K562 (cell line): ENCODE results near the gene OPA3. TPM values are rescaled to one million over a fixed set of nuclear protein-coding genes. Genes with fewer than 3 reads are reported as not detected.
A peak's percentile ranks its signal among the peaks of the same experiment; 100 is the strongest.

ENCODE experiments used
- ATAC-seq: fragments of 200-7000 bp; cut with Tn5 transposase; 3 replicates; pipeline ENCODE4 v1.9.1; 2020; ENCODE audit warnings: moderate library complexity
- BruUV-seq: library from RNA; stranded (reverse); fragments of 400-500 nt; replicated peaks from 2 replicates; lab custom pipeline; 2021; lab: Mats Ljungman, UMichigan
- CTCF ChIA-PET: fragments of 300-600 bp; formaldehyde crosslinking; extraction: SDS; loops from one replicate; lab custom pipeline; 2021; ENCODE audit warnings: low intra/inter-chr PET ratio; lab: Yijun Ruan, JAX
- POLR2A ChIA-PET: fragments of 300-600, 350-650 bp; sonication (Branson Sonifier 250); formaldehyde crosslinking; extraction: SDS; loops from one replicate; lab custom pipeline; 2021; ENCODE audit warnings: antibody characterized with exemption, inconsistent platforms; lab: Yijun Ruan, JAX
- DNase-seq, 4 experiments: peaks; one replicate each; pipeline versions ENCODE4 v3.0.0 to v3.0.0-alpha.2; 2011 to 2018; ENCODE audit warnings: low spot score in 3 of 4, mixed read lengths in 3 of 4; ENCODE audit errors: extremely low read depth in 1 of 4
- FAIRE-seq: peaks from 2 replicates; lab custom pipeline; 2011; peaks lifted over from hg19 to GRCh38; lab: Jason Lieb, UNC
- H2AFZ ChIP-seq: 2 replicates; pipeline ENCODE4 v1.6.0; 2011; ENCODE audit warnings: low read depth, low read length, control low read depth, inconsistent platforms
- H3K27ac ChIP-seq: fragments of 200-600 bp; 3 replicates; pipeline ENCODE4 v1.8.0; 2011; ENCODE audit warnings: low read depth, mild to moderate bottlenecking, control low read depth, inconsistent platforms, low read length, moderate library complexity, mixed read lengths; ENCODE audit errors: extremely low read depth
- H3K27me3 ChIP-seq, 2 experiments: fragments of 300-600 bp in 1 of 2; 2 replicates in 1 of 2; 3 replicates in 1 of 2; pipeline versions ENCODE4 v1.6.0 to v1.8.0; 2011; ENCODE audit warnings: inconsistent platforms in 2 of 2, low read length in 2 of 2, mild to moderate bottlenecking in 1 of 2, mixed read lengths in 1 of 2, moderate library complexity in 1 of 2; ENCODE audit not compliant: control insufficient read depth in 2 of 2, insufficient read depth in 2 of 2
- H3K36me3 ChIP-seq: fragments of 300-600 bp; 3 replicates; pipeline ENCODE4 v1.8.0; 2011; ENCODE audit warnings: mild to moderate bottlenecking, low read length, inconsistent platforms; ENCODE audit not compliant: control insufficient read depth, insufficient read depth
- H3K4me1 ChIP-seq, 2 experiments: fragments of 200-600 bp in 1 of 2; replicated peaks in 1 of 2; 2 replicates in 1 of 2; 3 replicates in 1 of 2; pipeline versions ENCODE4 v1.5.1 to v1.8.0; 2011; ENCODE audit warnings: inconsistent platforms in 2 of 2, low read length in 2 of 2, mild to moderate bottlenecking in 1 of 2, mixed read lengths in 1 of 2, moderate library complexity in 1 of 2; ENCODE audit not compliant: control insufficient read depth in 2 of 2, insufficient read depth in 2 of 2
- H3K4me2 ChIP-seq: 2 replicates; pipeline ENCODE4 v1.6.1; 2011; ENCODE audit warnings: low read length, control low read depth, inconsistent platforms, mixed read lengths; ENCODE audit not compliant: insufficient read depth
- H3K4me3 ChIP-seq: fragments of 200-600 bp; sonication (generic), shearing (Covaris generic); 2 replicates; pipeline ENCODE4 v1.5.1; 2016; ENCODE audit warnings: control low read depth, inconsistent platforms
- H3K79me2 ChIP-seq: fragments of 200-600 bp; 3 replicates; pipeline ENCODE4 v1.8.0; 2011; ENCODE audit warnings: low read length, inconsistent platforms; ENCODE audit not compliant: control insufficient read depth, insufficient read depth
- H3K9ac ChIP-seq, 2 experiments: 2 replicates each; pipeline versions ENCODE4 v1.6.0 to v1.6.1; 2011; ENCODE audit warnings: low read depth in 2 of 2, low read length in 2 of 2, control low read depth in 1 of 2, inconsistent platforms in 1 of 2, mild to moderate bottlenecking in 1 of 2, mixed read lengths in 1 of 2; ENCODE audit not compliant: insufficient read depth in 1 of 2
- H3K9me1 ChIP-seq: one replicate; pipeline ENCODE4 v1.6.0; 2011; ENCODE audit warnings: inconsistent platforms, mild to moderate bottlenecking, low read length, moderate library complexity; ENCODE audit not compliant: control insufficient read depth, insufficient read depth
- H3K9me3 ChIP-seq: replicated peaks from 2 replicates; pipeline ENCODE4 v1.5.1; 2011; ENCODE audit warnings: low read depth, low read length, inconsistent platforms; ENCODE audit not compliant: control insufficient read depth, insufficient read depth
- H4K20me1 ChIP-seq: replicated peaks from 2 replicates; pipeline ENCODE4 v1.6.1; 2011; ENCODE audit warnings: low read length, inconsistent platforms, mixed read lengths; ENCODE audit not compliant: control insufficient read depth, insufficient read depth
- ATF7 ChIP-seq: fragments of 450-650 bp; IDR thresholded peaks from 2 replicates; pipeline ENCODE4 v1.7.1; 2014; ENCODE audit warnings: mild to moderate bottlenecking, moderate library complexity
- FOXP1 ChIP-seq: sonication (generic); formaldehyde crosslinking; IDR thresholded peaks from 2 replicates; pipeline ENCODE4 v1.8.0; 2022; ENCODE audit warnings: mild to moderate bottlenecking, missing genetic modification reagents
- POLR2G ChIP-seq: fragments of 200-400 bp; formaldehyde crosslinking; IDR thresholded peaks from 2 replicates; pipeline ENCODE4 v1.6.1; 2017; ENCODE audit warnings: low read depth, mild to moderate bottlenecking, antibody characterized with exemption, low read length, moderate library complexity
- RBFOX2 ChIP-seq: fragments of 200-400 bp; formaldehyde crosslinking; IDR thresholded peaks from 2 replicates; pipeline ENCODE4 v1.6.1; 2017; ENCODE audit warnings: low read depth, mild to moderate bottlenecking, low read length, moderate library complexity
- RBM22 ChIP-seq: fragments of 200-400 bp; formaldehyde crosslinking; IDR thresholded peaks from 2 replicates; pipeline ENCODE4 v1.6.1; 2018; ENCODE audit warnings: low read length, low read depth; ENCODE audit not compliant: poor library complexity, severe bottlenecking
- SUPT5H ChIP-seq: fragments of 450-650 bp; IDR thresholded peaks from 2 replicates; pipeline ENCODE4 v1.6.1; 2016
- YY1 ChIP-seq, 3 experiments: IDR thresholded peaks; 2 replicates each; pipeline ENCODE4 v1.6.1; 2011; ENCODE audit warnings: low read length in 2 of 3, mild to moderate bottlenecking in 2 of 3, moderate library complexity in 2 of 3, borderline replicate concordance in 1 of 3, control low read depth in 1 of 3, low read depth in 1 of 3; ENCODE audit not compliant: insufficient read depth in 3 of 3, insufficient replicate concordance in 2 of 3, control insufficient read depth in 1 of 3, insufficient read length in 1 of 3; ENCODE audit errors: extremely low read depth in 1 of 3
- ZBTB2 ChIP-seq: fragments of 450-650 bp; IDR thresholded peaks from 2 replicates; pipeline ENCODE4 v1.6.1; 2016; ENCODE audit warnings: antibody characterized with exemption
- ZFX ChIP-seq: sonication (generic); formaldehyde crosslinking; IDR thresholded peaks from 2 replicates; pipeline ENCODE4 v1.8.0; 2022; ENCODE audit warnings: mild to moderate bottlenecking, missing genetic modification reagents, moderate library complexity
- WGBS: fragments of 100-300 bp; shearing (Covaris generic); methylation state at CpG from one replicate; pipeline ENCODE4 v1.1.6; 2016; ENCODE audit warnings: low coverage, mixed read lengths; ENCODE audit not compliant: insufficient coverage; ENCODE audit errors: missing lambda C conversion rate; 5-methylcytosine and 5-hydroxymethylcytosine counted together
- in situ Hi-C: fragments of 300-500 bp; cut with MboI; formaldehyde crosslinking; loops from 4 replicates; pipeline ENCODE4 v1.15.0; 2018; ENCODE audit warnings: inconsistent platforms, mixed read lengths
- intact Hi-C: fragments of 100-400 bp; cut with micrococcal nuclease; formaldehyde crosslinking; loops from 2 replicates; pipeline ENCODE4 v1.14.2; 2022
- polyA plus RNA-seq, 8 experiments: library from polyadenylated mRNA; depleted of rRNA in 4 of 8; stranded (reverse) in 5 of 8; unstranded in 3 of 8; fragments of >200 nt; fragmentation: Nextera tagmentation in 2 of 8; fragmentation: Illumina TruSeq in 1 of 8; extraction: Ambion mirVana in 2 of 8; extraction: Trizol in 1 of 8; gene quantifications; 2 replicates each; pipeline versions ENCODE4 v1.2.1 to v1.2.3, GENCODE V29; 2011 to 2014; ENCODE audit warnings: inconsistent platforms in 1 of 8, missing spikeins in 1 of 8
- total RNA-seq, 7 experiments: library from RNA; depleted of rRNA in 6 of 7; stranded (reverse); fragments of >200 nt in 6 of 7; fragmentation: Illumina TruSeq in 2 of 7; extraction: Trizol in 2 of 7; gene quantifications; 2 replicates each; pipeline versions ENCODE4 v1.2.1 to v1.2.3, GENCODE V29; 2011 to 2021; ENCODE audit warnings: low replicate concordance in 1 of 7
- TF ChIP-seq, protein P1 (sequence below): fragments of 450-650 bp; formaldehyde crosslinking; IDR thresholded peaks from 2 replicates; pipeline ENCODE4 v1.4.0; 2020; ENCODE audit warnings: mild to moderate bottlenecking, moderate library complexity

Gene OPA3
- total and polyA plus RNA-seq, 9 of the 15 experiments (the other 6 are each of a cell fraction or from before 2014, with no cell fraction given) = 1.4 to 18.8 (median 9.0) TPM

GRCh38 chr19:45621389-45621788 is 36.8 kb upstream of the OPA3 start:
- in situ Hi-C loops = no loop called here
- intact Hi-C loops = no loop called here
- Histone ChIP-seq H3K4me2 (no peak overlapping the region), H3K9me1 (no peaks in the 10 kb centered on the region), H3K36me3 (peaks cover 64% of the 10 kb centered on the region; the same call in 2 of the 3 replicates), H3K27me3 (no peaks in the 10 kb centered on the region), H2AFZ (no peak overlapping the region), H3K4me1 (peaks cover 3 to 12% of the 10 kb centered on the region in 2 experiments; a peak in 3 of 5 replicates), H4K20me1 (no peaks in the 10 kb centered on the region), H3K79me2 (peaks cover 5% of the 10 kb centered on the region; the same call in 2 of the 3 replicates), H3K4me3 (no peak overlapping the region), H3K27ac (no peak overlapping the region), H3K9me3 (no peaks in the 10 kb centered on the region), H3K9ac (0 out of 4 replicates have a peak overlapping the region, but pooled peaks of 1 of the 2 experiments have one; percentile 52)
- no peak for DNase-seq
- TF ChIP-seq ATF7 = no peak
- peak; percentile 41; the same call in 1 of the 2 replicates for TF ChIP-seq RBFOX2
- 0 out of 2 replicates have a peak, but pooled peaks have one; percentile 28 for TF ChIP-seq POLR2G
- no peak for FAIRE-seq
- ATAC-seq = no peak
- ChIA-PET POLR2A (interaction anchor here (3.8 kb wide), 1 partner anchor 12 kb away, joined by 19 read pairs; no protein-coding TSS in a partner anchor), CTCF (no interaction called here)
- WGBS = 94% methylated on average over 14 of the region's 17 CpGs
- no TSS peak for BruUV-seq

GRCh38 chr19:45616704-45617017 is 32.1 kb upstream of the OPA3 start:
- in situ Hi-C loops (no loop called here), intact Hi-C loops (no loop called here)
- H3K27ac ChIP-seq = peak overlapping the region; percentile 81
- H3K36me3 ChIP-seq = peaks cover 78% of the 10 kb centered on the region; the same call in 2 of the 3 replicates
- H3K4me2 ChIP-seq = peak overlapping the region; percentile 71
- FAIRE-seq (peak; percentile 42), DNase-seq (peak in 1 of 4 experiments; percentile 40), ATAC-seq (peak; percentile 21)
- H3K27me3 ChIP-seq = no peaks in the 10 kb centered on the region
- WGBS = 54% methylated on average over 6 of the region's 10 CpGs
- peak overlapping the region; percentile 74 to 94 for H3K9ac ChIP-seq
- CTCF ChIA-PET = interaction anchor here (1.3 kb wide), 1 partner anchor 9 kb away, joined by 6 read pairs; no protein-coding TSS in a partner anchor
- peak overlapping the region; percentile 75 for H2AFZ ChIP-seq
- H3K4me1 ChIP-seq = peaks cover 11 to 24% of the 10 kb centered on the region in 2 experiments
- peak overlapping the region; percentile 33 for H3K4me3 ChIP-seq
- no peaks in the 10 kb centered on the region for H3K9me1 ChIP-seq
- peaks cover 7% of the 10 kb centered on the region; the same call in 2 of the 3 replicates for H3K79me2 ChIP-seq
- no TSS peak for BruUV-seq
- no peaks in the 10 kb centered on the region for H3K9me3 ChIP-seq
- POLR2A ChIA-PET = interaction anchor here (0.6 to 3.6 kb wide), 14 partner anchors 11 to 186 kb away, joined by 3 to 35 read pairs (median 4); partner anchors contain the start of gene RTN2
- no peaks in the 10 kb centered on the region for H4K20me1 ChIP-seq
- TF ChIP-seq, protein P1, sequence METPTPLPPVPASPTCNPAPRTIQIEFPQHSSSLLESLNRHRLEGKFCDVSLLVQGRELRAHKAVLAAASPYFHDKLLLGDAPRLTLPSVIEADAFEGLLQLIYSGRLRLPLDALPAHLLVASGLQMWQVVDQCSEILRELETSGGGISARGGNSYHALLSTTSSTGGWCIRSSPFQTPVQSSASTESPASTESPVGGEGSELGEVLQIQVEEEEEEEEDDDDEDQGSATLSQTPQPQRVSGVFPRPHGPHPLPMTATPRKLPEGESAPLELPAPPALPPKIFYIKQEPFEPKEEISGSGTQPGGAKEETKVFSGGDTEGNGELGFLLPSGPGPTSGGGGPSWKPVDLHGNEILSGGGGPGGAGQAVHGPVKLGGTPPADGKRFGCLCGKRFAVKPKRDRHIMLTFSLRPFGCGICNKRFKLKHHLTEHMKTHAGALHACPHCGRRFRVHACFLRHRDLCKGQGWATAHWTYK (CRISPR knock-in tag) = no peak
- peak; percentile 51; the same call in 1 of the 2 replicates for TF ChIP-seq ZFX
- TF ChIP-seq ZBTB2 = 0 out of 2 replicates have a peak, but pooled peaks have one; percentile 32
- TF ChIP-seq FOXP1 (CRISPR knock-in tag) = peak; percentile 9; the same call in 1 of the 2 replicates
- peak; percentile 47 to 87 (median 78) for TF ChIP-seq YY1 (IDR thresholded peaks at IDR 0.05; ENCODE audit: borderline replicate concordance in 1 of 3, control insufficient read depth in 1 of 3, extremely low read depth in 1 of 3, insufficient read depth in 3 of 3, insufficient read length in 1 of 3, insufficient replicate concordance in 2 of 3, low read depth in 1 of 3, low read length in 2 of 3)
- 0 out of 2 replicates have a peak, but pooled peaks have one; percentile 2 for TF ChIP-seq SUPT5H
- TF ChIP-seq RBM22 = peak; percentile 15
